C4-2B (cell line): ENCODE data around the gene HCCS.

Source experiments
- H3K27ac ChIP-seq: fragments of 450-650 bp; 2 replicates; pipeline ENCODE4 v1.5.1; 2017
- CTCF ChIP-seq: fragments of 450-650 bp; conservative IDR thresholded peaks from 2 replicates; pipeline ENCODE4 v1.5.1; 2017; ENCODE audit warnings: mild to moderate bottlenecking
- ZFX ChIP-seq: fragments of 450-650 bp; IDR thresholded peaks from 2 replicates; pipeline ENCODE4 v1.6.1; 2017

Gene HCCS

DNA sequence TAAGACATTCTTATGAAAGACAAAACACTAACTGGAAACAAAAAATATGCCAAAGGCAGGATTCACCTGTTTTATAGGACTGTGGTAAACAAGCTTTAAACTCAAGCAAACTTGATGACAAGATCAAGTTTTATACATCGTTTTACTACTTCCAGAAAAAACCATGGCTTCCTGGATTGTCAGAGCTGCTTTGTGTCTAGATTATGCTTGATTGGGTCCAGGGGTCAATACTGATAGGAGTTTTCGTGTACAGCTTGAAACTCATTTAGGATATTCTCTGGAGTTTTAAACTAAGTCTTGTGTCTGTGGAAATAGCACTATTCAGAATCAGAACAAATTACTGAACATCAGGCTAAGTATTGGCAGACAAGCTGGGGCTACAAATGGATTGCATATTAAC, 13.0 kb downstream of the HCCS start:
- H3K27ac ChIP-seq = no peak overlapping the region
- TF ChIP-seq CTCF = no peak
- no peak for TF ChIP-seq ZFX

DNA sequence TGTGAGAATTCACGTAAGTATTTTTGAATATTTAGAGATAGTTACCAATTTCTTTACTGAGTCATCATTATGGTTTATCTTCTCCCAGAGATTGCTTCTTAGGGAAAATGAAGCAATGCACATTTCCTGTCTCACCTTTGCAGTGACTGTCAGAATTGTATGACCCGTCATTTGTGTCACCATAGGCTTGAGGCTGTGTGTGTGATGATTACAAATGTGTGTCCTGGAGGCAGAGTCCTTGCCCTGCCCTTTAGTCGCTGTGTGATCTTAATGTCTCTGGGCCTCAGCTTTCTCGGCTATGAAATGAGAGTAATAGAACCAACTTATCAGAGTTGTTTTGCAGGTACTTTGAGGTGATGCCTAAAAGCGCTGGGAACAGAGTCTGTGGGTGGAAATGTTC, 13.9 kb downstream of the HCCS start:
- H3K27ac ChIP-seq = no peak overlapping the region
- TF ChIP-seq CTCF (no peak), ZFX (no peak)

DNA sequence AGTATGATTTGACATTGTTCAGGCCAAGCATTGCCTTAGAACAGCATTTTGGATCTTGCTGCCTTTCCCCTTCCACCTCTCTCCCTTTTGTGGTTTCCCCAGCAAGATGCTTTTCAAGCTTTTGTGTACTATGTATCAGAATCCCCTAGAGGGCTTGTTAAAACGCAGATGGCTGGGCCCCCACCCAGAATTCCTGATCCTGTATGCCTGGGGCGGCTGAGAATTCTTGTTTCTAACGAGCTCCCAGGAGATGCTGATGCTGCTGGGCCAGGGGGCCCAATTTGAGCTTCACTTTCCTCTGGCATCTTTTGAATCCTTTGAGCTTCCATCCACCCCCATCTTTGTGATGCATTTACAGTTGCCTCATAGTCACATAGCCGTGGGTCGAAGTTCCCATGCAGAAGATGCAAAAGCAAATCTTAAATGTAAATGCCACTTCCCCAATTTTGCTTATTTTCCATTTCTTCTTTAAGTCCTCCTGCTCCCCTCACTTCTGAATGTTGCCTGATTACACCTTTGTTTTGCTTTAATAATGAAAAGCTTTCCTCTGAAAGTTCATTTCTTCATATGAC, 18.5 kb downstream of the HCCS start:
- TF ChIP-seq CTCF = no peak
- TF ChIP-seq ZFX = no peak
- no peak overlapping the region for H3K27ac ChIP-seq

DNA sequence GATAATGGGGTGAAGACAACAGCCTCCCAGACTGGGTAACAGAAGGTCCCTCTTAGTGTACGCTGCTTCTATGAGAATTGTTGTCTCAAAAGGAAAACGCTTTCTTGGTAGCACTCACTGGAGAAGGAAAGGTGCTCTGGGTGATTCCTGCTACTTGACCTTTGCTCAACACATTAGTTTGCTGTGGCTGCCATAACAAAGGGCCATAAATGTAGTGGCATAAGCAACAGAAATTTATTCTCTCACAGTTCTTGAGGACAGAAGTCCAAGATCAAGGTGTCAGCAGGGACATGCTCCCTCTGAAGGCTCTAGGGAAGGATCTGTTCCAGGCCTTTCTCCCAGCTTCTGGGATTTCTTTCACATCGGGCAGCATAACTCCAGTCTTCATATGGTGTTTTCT, 19.0 kb downstream of the HCCS start:
- H3K27ac ChIP-seq = no peak overlapping the region
- TF ChIP-seq ZFX = no peak

DNA sequence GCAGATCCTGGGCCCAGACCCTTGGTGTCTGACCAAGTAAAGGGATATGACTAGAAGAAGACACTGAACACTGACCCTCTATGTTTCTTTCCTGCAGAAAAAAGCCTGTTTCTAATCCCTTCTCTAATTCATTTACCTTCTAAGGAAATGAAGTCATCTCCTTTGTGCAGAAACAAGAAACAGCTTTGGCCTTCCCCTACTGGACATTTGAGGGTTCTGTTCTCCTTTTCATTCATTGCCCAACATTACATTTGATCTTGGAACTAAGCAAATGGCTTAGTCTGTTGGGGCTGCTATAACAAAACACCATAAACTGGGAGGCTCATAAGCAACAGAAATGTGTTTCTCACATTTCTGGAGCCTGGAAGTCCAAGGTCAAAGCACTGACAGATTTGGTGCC, 20.0 kb downstream of the HCCS start:
- no peak overlapping the region for H3K27ac ChIP-seq
- TF ChIP-seq CTCF (no peak), ZFX (no peak)

- no peak for TF ChIP-seq ZFX
- no peak for TF ChIP-seq CTCF
These were observed 24.5 kb downstream of the HCCS start for GRCh38 chrX:11135564-11136185.

GRCh38 chrX:11137543-11138139, 26.5 kb downstream of the HCCS start:
- no peak overlapping the region for H3K27ac ChIP-seq
- no peak for TF ChIP-seq ZFX
- peak; percentile 75 for TF ChIP-seq CTCF

More at GRCh38 chrX:11135564-11136185, 24.5 kb downstream of the HCCS start:
- H3K27ac ChIP-seq = no peak overlapping the region
